Pons (tissue), 1 donor: ENCODE measurements around the gene PIK3CD.
A peak's percentile ranks its signal among the peaks of the same experiment; 100 is the strongest.

Experiments
- DNase-seq: peaks from one replicate; pipeline ENCODE4 v3.0.0-alpha.2; 2016; ENCODE audit warnings: low spot score

The PIK3CD gene

DNA sequence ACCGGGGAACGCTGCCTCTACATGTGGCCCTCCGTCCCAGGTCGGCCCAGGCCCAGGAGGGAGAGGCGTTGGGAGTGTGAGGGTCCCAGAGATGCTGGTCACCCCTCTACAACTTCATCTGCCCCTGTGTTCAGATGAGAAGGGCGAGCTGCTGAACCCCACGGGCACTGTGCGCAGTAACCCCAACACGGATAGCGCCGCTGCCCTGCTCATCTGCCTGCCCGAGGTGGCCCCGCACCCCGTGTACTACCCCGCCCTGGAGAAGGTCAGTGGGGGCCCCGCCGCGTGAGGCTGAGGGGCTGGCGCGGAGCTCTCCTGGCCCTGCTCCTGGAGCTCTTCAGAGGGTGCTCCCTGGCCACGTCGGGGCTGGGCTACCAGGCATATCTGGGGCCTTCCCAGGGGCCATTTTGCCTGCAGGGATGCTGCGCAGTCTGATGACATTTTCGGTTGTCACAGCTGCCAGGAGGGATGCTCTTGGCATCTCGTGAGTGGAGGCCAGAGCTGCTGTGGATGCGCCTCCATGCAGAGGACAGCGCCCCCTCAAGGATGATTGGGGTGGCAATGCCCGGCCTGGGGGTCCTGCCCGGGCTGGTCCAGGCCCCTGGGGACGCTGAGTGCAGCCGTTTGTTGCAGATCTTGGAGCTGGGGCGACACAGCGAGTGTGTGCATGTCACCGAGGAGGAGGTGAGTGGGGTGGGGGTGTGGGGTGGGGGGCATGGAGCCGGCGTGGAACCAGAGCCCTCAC is 68.6 kb downstream of the PIK3CD start:
- no peak for DNase-seq

DNA sequence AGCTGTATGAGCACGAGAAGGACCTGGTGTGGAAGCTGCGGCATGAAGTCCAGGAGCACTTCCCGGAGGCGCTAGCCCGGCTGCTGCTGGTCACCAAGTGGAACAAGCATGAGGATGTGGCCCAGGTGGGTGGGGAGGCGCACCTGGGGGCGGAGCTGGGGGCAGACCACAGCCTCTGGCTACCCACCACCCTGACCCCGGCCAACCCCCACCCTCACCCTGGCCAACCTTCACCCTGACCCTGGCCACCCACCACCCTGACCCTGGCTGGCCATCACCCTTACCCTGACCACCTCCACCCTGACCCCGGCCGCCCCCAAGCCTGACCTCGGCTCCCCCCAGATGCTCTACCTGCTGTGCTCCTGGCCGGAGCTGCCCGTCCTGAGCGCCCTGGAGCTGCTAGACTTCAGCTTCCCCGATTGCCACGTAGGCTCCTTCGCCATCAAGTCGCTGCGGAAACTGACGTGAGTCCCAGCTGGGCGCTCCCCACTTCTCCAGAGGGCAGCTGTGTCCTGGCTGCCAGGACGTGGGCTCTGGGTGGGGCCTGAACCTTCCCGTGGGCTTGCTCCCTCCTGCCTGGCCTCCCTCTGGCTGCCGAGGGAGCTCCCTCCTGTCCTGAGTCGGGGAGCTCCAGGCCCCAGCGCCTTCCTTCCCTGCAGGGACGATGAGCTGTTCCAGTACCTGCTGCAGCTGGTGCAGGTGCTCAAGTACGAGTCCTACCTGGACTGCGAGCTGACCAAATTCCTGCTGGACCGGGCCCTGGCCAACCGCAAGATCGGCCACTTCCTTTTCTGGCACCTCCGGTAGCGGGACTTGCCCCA is 69.5 kb downstream of the PIK3CD start:
- no peak for DNase-seq

DNA sequence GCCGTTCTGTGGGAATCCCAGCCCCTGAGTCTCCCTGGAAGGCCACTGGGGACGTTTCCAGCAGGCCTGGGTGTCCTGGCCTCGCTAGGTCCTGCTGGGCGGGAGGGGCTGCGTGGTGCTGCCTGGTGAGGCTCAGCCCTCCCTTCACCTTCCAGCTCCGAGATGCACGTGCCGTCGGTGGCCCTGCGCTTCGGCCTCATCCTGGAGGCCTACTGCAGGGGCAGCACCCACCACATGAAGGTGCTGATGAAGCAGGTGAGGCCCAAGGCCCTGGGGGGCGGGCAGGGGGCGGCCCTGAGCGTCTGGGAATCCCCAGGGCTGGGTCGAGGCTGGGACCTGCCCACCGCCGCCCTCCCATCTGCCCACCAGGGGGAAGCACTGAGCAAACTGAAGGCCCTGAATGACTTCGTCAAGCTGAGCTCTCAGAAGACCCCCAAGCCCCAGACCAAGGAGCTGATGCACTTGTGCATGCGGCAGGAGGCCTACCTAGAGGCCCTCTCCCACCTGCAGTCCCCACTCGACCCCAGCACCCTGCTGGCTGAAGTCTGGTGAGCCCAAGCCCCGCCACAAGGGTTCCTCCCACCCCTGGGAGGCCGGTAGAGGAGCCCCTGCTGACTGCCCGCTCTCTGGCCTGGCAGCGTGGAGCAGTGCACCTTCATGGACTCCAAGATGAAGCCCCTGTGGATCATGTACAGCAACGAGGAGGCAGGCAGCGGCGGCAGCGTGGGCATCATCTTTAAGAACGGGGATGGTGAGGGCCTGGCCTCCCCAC is 70.3 kb downstream of the PIK3CD start:
- DNase-seq = no peak

DNA sequence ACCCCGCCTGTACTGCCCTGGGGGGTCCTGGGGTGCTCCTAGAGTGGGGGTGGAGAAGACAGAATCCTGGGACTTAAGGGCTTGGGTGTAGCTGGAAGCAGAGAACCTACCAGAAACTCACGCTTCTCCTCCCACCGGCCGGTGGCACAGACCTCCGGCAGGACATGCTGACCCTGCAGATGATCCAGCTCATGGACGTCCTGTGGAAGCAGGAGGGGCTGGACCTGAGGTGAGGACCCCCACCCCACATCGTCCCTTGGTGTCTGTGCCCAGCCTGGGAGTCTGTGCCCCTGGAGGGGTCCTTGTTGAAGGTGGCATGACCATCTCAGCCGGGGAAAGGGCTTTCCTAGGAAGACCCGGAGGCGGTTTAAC is 70.8 kb downstream of the PIK3CD start:
- no peak for DNase-seq

DNA sequence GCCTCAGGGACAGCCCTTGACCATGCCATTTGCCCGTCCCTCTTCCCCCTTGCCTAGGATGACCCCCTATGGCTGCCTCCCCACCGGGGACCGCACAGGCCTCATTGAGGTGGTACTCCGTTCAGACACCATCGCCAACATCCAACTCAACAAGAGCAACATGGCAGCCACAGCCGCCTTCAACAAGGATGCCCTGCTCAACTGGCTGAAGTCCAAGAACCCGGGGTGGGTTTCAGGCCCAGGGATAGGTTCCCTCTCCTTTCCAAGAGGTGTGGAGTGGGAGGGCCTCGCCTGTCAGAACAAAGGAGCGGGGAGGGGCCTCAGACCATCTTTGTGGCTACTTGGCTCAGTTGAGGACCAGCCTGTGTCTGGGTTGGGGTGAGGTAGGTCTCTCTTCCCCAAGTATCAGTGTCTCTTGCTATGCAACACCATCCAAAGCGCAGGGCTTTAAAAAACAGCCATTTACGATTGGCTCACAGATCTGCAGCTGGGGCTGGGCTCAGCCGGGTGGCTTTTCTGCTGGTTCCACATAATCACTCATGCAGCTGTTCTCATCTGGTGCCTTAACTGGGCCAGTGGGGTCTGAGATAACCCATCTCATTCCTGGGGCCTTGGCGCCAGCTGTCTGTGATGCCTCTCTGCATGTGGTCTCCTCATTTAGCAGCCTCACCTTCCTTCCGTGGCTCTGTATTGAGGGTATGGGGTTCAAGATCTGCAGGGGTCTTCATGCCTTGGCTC is 71.7 kb downstream of the PIK3CD start:
- DNase-seq = no peak

DNA sequence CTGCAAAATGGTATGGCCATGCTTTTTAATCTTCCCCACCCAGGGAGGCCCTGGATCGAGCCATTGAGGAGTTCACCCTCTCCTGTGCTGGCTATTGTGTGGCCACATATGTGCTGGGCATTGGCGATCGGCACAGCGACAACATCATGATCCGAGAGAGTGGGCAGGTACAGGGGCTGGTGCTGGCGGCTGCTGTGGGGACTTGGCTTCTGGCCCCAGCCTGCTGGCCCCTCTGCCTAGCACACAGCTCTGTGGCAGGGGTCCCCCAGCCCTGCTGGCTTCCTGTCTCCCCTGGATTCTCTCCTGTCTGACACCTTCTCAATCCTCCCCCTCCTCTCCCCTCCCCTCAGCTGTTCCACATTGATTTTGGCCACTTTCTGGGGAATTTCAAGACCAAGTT is 72.4 kb downstream of the PIK3CD start:
- no peak for DNase-seq

DNA sequence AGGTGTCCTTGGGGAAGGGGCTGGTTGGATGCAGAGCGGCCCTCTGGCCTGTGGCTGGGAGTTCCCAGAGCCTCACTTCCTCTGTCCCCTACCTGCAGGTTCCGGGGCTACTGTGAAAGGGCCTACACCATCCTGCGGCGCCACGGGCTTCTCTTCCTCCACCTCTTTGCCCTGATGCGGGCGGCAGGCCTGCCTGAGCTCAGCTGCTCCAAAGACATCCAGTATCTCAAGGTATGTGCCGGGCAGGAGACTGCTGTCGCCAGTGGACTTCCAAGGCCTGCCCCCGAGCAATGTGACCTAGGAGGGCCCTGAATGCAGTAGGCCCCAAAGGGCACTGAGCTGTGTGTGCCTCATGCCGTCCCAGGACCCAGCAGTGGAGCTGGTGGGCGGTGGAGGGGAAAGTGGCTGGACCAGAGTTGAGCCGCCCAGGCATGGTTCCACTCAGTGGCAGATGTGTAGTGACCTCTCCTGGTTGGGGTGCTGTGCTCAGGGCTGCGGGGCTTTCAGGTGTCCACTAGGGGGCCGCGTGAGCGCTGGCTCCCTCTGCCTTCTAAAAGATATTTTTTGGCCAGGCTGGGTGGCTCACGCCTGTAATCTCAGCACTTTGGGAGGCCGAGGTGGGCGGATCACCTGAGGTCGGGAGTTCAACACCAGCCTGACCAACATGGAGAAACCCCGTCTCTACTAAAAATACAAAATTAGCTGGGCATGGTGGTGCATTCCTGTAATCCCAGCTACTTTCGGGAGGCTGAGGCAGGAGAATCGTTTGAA is 73.4 kb downstream of the PIK3CD start:
- no peak for DNase-seq

DNA sequence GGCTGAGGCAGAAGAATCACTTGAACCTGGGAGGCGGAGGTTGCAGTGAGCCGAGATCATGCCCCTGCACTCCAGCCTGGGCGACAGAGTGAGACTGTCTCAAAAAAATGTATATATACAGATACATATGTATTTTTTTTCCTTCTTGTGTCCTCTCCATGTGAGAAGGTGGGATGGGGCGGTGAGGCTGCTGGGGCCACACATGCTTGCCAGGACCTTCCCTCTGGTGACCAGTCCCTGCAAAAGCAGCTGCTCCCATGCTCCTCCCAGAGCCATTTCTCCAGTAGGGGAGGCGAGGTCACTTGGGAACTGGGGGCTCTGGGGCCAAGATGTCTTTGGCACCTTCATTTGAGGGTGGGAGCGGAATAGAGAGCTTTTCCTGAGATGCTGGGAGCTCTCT is 74.9 kb downstream of the PIK3CD start:
- no peak for DNase-seq

DNA sequence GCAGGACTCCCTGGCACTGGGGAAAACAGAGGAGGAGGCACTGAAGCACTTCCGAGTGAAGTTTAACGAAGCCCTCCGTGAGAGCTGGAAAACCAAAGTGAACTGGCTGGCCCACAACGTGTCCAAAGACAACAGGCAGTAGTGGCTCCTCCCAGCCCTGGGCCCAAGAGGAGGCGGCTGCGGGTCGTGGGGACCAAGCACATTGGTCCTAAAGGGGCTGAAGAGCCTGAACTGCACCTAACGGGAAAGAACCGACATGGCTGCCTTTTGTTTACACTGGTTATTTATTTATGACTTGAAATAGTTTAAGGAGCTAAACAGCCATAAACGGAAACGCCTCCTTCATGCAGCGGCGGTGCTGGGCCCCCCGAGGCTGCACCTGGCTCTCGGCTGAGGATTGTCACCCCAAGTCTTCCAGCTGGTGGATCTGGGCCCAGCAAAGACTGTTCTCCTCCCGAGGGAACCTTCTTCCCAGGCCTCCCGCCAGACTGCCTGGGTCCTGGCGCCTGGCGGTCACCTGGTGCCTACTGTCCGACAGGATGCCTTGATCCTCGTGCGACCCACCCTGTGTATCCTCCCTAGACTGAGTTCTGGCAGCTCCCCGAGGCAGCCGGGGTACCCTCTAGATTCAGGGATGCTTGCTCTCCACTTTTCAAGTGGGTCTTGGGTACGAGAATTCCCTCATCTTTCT is 75.5 kb downstream of the PIK3CD start:
- no peak for DNase-seq

DNA sequence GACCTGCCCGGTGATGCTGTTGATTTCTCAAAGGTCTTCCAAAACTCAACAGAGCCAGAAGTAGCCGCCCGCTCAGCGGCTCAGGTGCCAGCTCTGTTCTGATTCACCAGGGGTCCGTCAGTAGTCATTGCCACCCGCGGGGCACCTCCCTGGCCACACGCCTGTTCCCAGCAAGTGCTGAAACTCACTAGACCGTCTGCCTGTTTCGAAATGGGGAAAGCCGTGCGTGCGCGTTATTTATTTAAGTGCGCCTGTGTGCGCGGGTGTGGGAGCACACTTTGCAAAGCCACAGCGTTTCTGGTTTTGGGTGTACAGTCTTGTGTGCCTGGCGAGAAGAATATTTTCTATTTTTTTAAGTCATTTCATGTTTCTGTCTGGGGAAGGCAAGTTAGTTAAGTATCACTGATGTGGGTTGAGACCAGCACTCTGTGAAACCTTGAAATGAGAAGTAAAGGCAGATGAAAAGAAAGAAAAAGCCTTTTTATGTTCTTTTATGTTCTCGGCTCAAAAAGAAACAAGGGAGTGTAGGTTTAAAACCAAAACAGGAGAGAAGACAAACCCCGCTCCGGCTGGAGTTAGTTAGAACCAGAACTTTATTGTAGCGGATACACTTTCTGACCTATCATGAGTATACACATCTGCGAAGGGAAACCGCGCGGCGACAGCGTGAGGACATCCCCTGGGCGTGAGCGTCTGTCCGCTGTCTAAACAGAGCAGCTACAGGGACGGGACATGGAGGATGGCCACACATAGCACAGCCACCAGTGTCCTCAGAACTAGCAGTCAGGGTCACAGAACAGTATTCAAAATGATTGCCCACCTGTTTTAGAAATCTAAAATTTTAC is 77.1 kb downstream of the PIK3CD start:
- no peak for DNase-seq

DNA sequence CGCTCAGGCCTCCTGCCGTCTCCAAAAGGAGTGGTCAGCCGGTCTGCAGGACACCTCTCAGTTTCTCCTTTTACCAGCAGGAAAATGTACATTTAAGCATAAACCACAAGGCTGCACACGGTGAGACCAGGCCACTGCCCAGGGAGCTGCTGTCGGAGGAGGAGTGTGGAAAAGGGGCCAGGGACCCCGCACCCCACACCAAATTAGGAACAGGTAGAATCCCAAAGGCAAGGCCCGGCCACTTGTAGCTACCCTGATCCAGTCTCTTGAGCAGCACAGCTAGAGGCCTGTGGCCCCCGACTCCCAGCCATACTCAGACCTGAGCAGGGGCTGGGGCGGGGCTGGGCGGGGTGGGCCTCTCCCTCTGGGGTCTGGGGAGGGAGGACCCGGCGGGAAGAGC is 78.0 kb downstream of the PIK3CD start:
- no peak for DNase-seq

DNA sequence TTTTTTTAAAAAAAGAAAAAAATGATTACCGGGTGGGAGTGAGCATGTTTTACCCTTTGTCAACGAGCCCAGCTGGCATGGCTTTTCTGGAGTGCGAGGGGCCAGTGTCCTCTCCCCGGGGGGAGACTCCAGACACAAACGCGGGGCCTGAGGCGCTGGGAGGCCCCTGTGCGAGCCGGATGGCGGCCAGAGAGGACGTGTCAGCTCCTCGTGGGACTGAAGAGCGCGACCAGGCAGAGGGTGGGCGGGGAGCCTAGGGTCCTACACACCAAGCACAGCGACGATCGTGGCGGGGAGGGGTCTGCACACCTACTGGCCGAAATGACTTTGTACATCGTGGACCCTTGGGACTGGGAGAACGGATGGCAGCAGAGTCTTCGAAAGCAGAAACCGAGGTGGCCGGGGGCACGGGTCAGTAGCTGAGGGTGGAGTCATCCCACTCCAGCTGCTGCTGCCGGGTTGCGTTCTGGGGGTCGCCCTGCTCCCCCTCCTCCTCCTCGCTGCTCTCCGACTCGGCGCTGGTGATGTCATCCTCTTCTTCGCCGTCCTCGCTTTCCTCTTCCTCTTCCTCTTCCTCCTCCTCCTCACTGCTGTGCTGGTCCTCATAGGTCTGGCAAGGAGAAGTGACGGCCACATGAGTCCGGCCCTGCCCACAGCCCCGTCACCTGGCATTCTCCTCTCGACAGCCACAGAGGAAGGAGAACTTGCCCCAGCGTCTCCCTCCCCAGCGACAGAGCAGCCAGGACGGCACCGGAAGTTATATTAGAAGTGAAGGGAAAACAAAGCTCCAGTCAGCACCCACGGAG is 78.8 kb downstream of the PIK3CD start:
- peak; percentile 50 for DNase-seq

DNA sequence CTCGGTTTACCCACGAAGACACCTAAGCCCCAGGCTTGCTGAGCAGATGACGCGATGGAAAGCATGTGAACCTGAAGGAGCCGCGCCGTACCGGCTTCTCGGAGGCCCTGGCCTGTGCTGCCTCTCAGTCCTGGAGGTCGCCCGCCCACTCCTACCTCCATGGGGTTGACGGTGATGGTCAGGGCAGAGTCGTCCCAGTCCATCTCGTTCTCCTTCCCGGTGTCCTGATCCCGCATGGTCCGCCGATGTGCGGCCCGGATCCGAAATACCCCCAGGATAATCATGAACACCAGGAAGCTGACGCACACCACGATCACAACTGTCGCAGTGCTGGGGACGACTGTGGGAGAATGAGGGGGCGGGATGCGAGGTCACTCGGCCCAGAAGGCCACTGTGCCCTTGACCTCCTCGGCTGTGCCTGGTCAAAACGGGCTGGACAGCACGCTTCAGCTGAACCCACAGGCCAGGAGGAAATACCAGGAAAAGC is 79.6 kb downstream of the PIK3CD start:
- no peak for DNase-seq

DNA sequence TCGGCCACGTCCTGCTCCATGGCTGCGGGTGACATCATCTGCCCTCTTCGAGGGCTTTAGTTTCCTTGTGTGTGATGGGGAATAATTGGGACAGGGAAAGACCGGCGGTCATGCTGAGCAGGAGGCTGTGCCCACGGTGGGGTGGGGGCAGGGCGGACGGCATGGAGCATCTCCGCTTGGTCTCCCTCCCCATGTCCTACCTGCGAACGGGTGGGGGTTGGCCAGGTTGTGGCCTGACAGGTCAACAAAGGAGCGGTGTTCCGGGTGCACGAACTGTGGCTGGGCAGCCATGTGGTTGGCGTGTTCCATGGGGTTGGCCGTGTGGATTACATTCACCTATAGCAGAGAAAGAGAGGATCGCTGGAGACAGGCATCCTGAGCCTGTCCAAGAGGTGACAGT is 80.0 kb downstream of the PIK3CD start:
- no peak for DNase-seq

DNA sequence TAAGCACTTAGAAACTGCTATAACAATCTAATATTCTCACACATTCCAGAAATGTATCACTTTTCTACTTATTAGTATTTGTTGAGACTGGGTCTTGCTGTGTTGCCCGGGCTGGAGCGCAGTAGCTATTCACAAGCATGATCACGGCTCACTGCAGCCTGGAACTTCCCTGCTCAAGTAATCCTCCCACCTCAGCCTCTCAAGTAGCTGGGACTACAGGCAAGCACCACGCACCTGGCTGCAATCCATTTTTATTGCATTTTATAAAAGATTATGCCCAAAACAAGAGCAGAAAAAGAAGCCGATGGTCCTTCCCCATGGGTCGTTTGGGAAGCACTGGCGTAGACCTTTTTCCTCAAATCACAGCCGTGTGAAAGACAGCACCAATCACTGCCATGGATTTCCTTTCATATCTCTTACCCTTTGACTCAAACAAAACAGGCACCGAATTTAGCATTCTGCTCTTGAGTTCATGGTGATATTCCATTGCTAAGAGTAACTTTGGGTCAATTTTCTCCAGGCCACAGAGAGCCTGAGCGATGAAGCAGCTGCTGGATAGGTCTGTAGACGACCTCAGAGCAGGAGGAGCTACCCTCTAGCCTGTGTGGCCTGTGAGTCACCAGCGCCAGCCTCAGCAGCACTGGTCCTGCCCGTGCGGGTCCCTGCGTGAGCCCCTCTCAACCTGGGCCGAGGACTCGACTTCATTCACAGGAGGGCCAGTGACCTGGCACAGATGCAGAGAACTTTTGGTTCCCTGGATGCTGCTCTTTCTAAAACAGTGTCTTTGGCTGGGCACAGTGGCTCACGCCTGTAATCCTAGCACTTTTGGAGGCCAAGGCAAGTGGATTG is 80.8 kb downstream of the PIK3CD start:
- no peak for DNase-seq

DNA sequence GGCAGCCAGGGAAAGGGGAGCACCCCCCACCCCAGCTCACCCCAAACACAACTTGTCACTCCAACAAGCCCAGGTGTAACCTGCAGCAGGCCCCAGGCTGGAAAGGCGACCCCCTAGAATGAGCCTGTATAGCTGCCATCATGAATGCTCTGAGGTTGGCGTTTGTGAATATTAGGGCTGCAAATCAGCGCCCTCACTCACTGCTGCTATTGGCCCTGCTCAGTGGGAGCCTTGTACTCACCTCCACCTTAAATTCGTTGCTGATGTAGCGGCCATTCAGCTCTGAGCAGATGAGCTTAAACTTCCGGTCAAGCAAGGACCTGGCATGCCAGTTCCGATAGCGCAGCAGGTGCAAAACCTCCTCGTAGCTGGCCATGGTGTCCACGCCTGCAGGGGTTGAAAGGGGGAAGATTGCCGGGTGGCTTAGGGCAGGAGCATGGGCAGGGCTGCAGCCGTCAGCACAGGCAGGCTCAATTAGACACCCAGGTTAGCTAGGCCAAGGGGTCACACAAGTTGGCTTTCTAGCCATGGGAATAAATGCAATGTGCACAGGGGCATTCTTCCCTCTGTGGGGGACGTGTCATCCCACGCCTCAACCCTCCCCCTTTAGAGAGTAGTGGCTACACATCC is 81.7 kb downstream of the PIK3CD start:
- DNase-seq = no peak

DNA sequence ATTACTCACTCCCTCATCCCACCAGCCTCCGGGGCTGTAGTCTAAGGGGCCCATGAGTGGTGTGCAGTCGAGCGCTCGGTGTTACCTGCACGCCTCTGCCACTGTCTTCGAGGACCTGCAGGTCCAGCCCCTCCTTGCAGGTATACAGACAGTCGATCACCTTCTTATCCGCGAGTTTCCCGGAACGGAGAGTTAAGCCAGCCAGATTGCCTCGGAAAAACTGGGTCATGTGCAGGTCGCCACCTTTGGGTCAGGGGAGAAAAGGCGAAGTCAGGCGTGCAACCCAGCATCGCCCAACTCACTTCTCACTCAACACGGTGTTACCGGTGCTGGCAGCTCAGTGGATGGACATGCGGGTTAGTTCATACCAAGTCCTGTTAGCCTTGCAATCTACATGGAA is 84.3 kb downstream of the PIK3CD start:
- DNase-seq = no peak
